Suprapubic skin (tissue), 4 donors: ENCODE data around the gene TNFSF11. TPM values are rescaled to one million over a fixed set of nuclear protein-coding genes. Genes with fewer than 3 reads are reported as not detected.

Source experiments
- DNase-seq, 2 donors: peaks; one replicate each; pipeline ENCODE4 v3.0.0-alpha.2; 2019; ENCODE audit warnings: low spot score in 2 of 2
- H3K27ac ChIP-seq: fragments of 200-600 bp; sonication (generic); one replicate; pipeline ENCODE4 v1.5.1; 2019
- H3K27me3 ChIP-seq: fragments of 200-600 bp; sonication (generic); one replicate; pipeline ENCODE4 v1.5.1; 2019
- H3K36me3 ChIP-seq: fragments of 200-600 bp; sonication (generic); one replicate; pipeline ENCODE4 v1.5.1; 2019
- H3K4me1 ChIP-seq: fragments of 200-600 bp; sonication (generic); one replicate; pipeline ENCODE4 v1.5.1; 2019
- H3K4me3 ChIP-seq: fragments of 200-600 bp; sonication (generic); one replicate; pipeline ENCODE4 v1.5.1; 2019; ENCODE audit warnings: mild to moderate bottlenecking
- H3K9me3 ChIP-seq: fragments of 200-600 bp; sonication (generic); one replicate; pipeline ENCODE4 v1.5.1; 2019
- EP300 ChIP-seq: sonication (generic); formaldehyde crosslinking; IDR thresholded peaks from one replicate; pipeline ENCODE4 v1.6.1; 2017; ENCODE audit warnings: antibody characterized with exemption
- POLR2A ChIP-seq, 2 donors: fragments of 450-650 bp; IDR thresholded peaks; one replicate each; pipeline ENCODE4 v1.6.1; 2017; ENCODE audit warnings: antibody characterized with exemption in 2 of 2, mild to moderate bottlenecking in 2 of 2, moderate library complexity in 2 of 2
- POLR2AphosphoS5 ChIP-seq, 3 donors: sonication (generic); formaldehyde crosslinking; IDR thresholded peaks; one replicate each; pipeline ENCODE4 v1.6.1; 2017; ENCODE audit warnings: antibody characterized with exemption in 3 of 3
- WGBS: methylation state at CpG from one replicate; pipeline ENCODE4 v1.1.5; 2018; 5-methylcytosine and 5-hydroxymethylcytosine counted together
- total RNA-seq, 4 donors: library from RNA; depleted of rRNA; stranded (reverse); fragments of >200 nt; gene quantifications; one replicate each; pipeline ENCODE4 v1.1.0, GENCODE V29; 2016
- TF ChIP-seq, protein P1 (sequence below), 2 donors: fragments of 200-600 bp in 1 of 2; fragments of 450-650 bp in 1 of 2; sonication (generic) in 1 of 2; IDR thresholded peaks; one replicate each; pipeline ENCODE4 v1.5.1; 2016 to 2019; ENCODE audit warnings: antibody characterized with exemption in 2 of 2, mild to moderate bottlenecking in 1 of 2, moderate library complexity in 1 of 2

TNFSF11 gene
- total RNA-seq, 4 donors from 2014 or later: 0.62 TPM; not detected in 3

DNA sequence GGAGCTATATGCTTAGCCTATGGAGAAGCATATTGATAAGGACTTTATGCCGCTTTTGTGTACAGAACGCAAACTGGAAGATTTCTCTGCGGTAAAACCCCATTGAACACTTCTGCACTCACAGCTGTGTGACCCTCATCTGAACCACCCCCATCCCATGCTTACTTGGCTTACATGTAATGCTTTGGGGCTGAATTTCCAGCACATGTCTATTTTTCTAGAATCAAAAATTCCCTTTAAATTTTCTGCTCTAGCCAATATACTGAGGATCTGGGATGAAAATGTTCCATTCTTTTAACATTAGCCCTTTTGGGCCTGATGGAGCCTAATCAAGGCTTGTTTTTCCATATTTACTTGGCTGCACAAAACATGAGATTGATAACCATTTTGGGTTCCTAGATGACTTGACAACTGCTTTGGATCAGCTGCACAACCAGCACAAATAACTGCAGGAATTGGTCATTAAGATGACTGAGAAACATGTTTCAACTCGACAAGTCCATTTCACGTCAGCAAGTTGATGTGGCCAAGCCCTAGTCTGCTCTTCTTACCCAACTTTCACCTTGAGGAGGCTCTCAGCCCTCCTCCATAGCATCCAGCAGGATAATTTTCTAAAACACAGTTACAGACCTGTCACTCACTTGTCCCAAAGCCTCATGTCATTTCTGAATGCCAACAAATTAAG lies 52.4 kb downstream of the TNFSF11 start:
- no peaks in the 10 kb centered on the region for H3K9me3 ChIP-seq
- H3K4me1 ChIP-seq: no peaks in the 10 kb centered on the region
- 85% methylated on average over 5 of the region's 5 CpGs for WGBS
- H3K4me3 ChIP-seq: no peak overlapping the region
- H3K36me3 ChIP-seq: no peaks in the 10 kb centered on the region
- no peak overlapping the region for H3K27ac ChIP-seq
- peaks cover 6% of the 10 kb centered on the region for H3K27me3 ChIP-seq
- no peak for DNase-seq
- TF ChIP-seq POLR2A (IDR thresholded peaks at IDR 0.05): no peak

DNA sequence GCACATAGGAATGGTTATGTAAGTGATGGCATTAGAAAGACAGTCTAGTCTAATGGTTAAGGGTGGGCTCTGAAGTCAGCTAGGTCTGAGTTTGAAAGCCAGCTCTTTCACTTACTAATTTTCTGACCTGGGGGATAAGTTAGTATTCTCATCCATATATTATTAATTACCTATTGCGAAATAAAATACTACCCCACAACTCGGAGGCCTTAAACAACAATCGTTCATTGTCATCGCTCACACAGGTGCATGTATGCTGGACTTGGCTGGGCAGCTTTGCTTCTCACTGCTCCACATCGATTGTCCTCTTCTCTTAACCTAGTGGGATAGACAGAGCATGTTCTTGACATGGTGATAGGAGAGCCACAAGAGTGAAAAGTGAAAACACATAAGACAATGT lies 54.7 kb downstream of the TNFSF11 start:
- 88% methylated on average over 5 of the region's 5 CpGs for WGBS
- H3K4me1 ChIP-seq: no peaks in the 10 kb centered on the region

DNA sequence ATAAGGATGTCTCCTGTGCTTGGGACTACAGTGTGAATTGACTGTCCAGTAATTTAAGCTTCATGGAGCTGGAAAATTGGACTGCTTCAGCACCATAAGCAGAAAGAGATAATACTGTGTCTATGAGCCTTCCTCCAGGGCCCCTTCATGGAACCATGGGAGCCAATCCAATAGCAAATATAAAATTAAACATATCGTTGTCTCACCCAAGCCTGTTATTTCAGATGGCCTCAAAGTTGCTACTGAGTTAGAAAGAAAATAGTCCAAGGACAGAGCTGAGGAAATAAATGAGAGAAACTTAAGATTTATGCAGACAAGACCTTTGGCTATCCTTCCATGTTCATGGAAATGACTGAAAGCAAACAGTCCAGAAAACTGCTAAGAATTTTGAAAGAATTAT lies 57.2 kb downstream of the TNFSF11 start:
- H3K4me3 ChIP-seq: no peak overlapping the region
- no peak overlapping the region for H3K27ac ChIP-seq
- peaks cover 6% of the 10 kb centered on the region for H3K27me3 ChIP-seq
- WGBS: 86% methylated on average over 1 of the region's 1 CpG
- DNase-seq: no peak
- TF ChIP-seq, protein P1, sequence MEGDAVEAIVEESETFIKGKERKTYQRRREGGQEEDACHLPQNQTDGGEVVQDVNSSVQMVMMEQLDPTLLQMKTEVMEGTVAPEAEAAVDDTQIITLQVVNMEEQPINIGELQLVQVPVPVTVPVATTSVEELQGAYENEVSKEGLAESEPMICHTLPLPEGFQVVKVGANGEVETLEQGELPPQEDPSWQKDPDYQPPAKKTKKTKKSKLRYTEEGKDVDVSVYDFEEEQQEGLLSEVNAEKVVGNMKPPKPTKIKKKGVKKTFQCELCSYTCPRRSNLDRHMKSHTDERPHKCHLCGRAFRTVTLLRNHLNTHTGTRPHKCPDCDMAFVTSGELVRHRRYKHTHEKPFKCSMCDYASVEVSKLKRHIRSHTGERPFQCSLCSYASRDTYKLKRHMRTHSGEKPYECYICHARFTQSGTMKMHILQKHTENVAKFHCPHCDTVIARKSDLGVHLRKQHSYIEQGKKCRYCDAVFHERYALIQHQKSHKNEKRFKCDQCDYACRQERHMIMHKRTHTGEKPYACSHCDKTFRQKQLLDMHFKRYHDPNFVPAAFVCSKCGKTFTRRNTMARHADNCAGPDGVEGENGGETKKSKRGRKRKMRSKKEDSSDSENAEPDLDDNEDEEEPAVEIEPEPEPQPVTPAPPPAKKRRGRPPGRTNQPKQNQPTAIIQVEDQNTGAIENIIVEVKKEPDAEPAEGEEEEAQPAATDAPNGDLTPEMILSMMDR (IDR thresholded peaks at IDR 0.05): no peak
- TF ChIP-seq POLR2AphosphoS5 (IDR thresholded peaks at IDR 0.05): no peak
- no peak for TF ChIP-seq EP300
- no peak for TF ChIP-seq POLR2A (IDR thresholded peaks at IDR 0.05)
- no peaks in the 10 kb centered on the region for H3K9me3 ChIP-seq
- no peaks in the 10 kb centered on the region for H3K4me1 ChIP-seq
- H3K36me3 ChIP-seq: no peaks in the 10 kb centered on the region

More for the DNA sequence above, 54.7 kb downstream of the TNFSF11 start:
- Histone ChIP-seq H3K36me3 (no peaks in the 10 kb centered on the region), H3K27me3 (peaks cover 6% of the 10 kb centered on the region), H3K4me3 (no peak overlapping the region), H3K9me3 (no peaks in the 10 kb centered on the region), H3K27ac (no peak overlapping the region)
- no peak for DNase-seq
- TF ChIP-seq EP300: no peak
- TF ChIP-seq POLR2AphosphoS5 (IDR thresholded peaks at IDR 0.05): no peak
- TF ChIP-seq, protein P1 (IDR thresholded peaks at IDR 0.05): no peak
- TF ChIP-seq POLR2A (IDR thresholded peaks at IDR 0.05): no peak

DNA sequence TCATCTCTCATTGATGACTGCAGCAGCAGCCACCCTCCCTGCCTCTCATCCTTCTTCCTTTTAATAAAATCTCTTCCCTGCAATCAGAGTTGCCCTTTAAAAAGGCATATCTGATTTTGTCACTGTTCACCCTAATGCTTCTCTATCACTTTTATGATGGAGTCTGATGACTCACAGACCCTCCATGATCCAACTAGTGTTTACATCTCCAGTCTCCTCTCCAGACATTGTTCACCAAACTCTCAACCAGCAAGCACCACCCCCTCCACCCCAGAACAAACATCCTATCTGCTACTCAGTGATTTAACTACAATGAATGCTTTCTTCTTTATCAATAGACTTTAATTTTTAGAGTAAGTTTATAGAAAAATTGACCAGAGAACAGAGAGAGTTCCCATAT lies 59.5 kb downstream of the TNFSF11 start:
- no peak for TF ChIP-seq POLR2AphosphoS5 (IDR thresholded peaks at IDR 0.05)
- no peak for TF ChIP-seq EP300
- no peak for TF ChIP-seq POLR2A (IDR thresholded peaks at IDR 0.05)
- TF ChIP-seq, protein P1 (IDR thresholded peaks at IDR 0.05): no peak
- no peaks in the 10 kb centered on the region for H3K27me3 ChIP-seq
- H3K4me3 ChIP-seq: no peak overlapping the region
- H3K9me3 ChIP-seq: no peaks in the 10 kb centered on the region
- H3K4me1 ChIP-seq: no peaks in the 10 kb centered on the region
- DNase-seq: no peak
- no peaks in the 10 kb centered on the region for H3K36me3 ChIP-seq
- H3K27ac ChIP-seq: no peak overlapping the region

DNA sequence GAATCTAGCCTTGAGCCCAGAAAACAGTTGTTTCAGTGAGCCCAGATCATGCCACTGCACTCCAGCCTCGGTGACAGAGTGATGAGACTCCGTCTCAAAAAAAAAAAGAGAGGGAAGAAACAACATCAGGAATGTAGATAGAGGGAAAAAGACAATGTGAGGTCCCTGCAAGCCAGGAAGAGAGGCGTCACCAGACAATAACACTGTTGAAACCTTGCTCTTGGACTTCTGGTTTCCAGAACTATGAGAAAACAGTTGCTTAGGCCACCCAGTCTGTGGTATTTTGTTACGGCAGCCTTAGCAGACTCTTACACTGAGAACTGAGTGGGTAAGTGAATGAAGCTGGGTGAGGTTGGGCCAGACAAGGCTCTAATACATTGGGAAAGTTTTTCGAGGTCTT lies 64.1 kb downstream of the TNFSF11 start:
- H3K27ac ChIP-seq: no peak overlapping the region
- no peaks in the 10 kb centered on the region for H3K4me1 ChIP-seq
- TF ChIP-seq POLR2AphosphoS5 (IDR thresholded peaks at IDR 0.05) (no peak), EP300 (no peak), POLR2A (IDR thresholded peaks at IDR 0.05) (no peak)
- TF ChIP-seq, protein P1 (IDR thresholded peaks at IDR 0.05): no peak
- H3K9me3 ChIP-seq: no peaks in the 10 kb centered on the region
- DNase-seq: no peak
- no peak overlapping the region for H3K4me3 ChIP-seq
- 70% methylated on average over 5 of the region's 5 CpGs for WGBS
- H3K36me3 ChIP-seq: no peaks in the 10 kb centered on the region
- H3K27me3 ChIP-seq: no peaks in the 10 kb centered on the region

DNA sequence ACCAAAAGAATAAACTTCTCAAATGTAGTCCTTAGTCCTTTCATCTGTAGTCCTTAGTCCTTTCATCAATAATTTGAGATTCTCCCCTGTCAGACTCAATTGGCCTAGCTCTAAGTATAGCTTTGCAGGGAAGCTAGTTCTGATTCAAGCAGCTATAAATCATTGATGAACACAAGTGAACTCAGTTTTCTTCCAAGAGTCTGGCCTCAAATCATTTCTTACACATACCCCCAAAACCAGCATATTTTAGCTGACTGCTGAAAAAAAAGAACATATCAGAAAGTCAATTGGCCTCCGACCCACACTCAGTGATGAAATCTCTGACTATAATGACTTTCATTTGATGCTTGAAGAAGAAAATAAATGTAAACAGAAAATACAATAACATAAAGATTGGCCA lies 64.9 kb downstream of the TNFSF11 start:
- no peak overlapping the region for H3K27ac ChIP-seq
- TF ChIP-seq POLR2A (IDR thresholded peaks at IDR 0.05) (no peak), POLR2AphosphoS5 (IDR thresholded peaks at IDR 0.05) (no peak), EP300 (no peak)
- TF ChIP-seq, protein P1 (IDR thresholded peaks at IDR 0.05): no peak
- DNase-seq: no peak

More for the DNA sequence above, 64.9 kb downstream of the TNFSF11 start:
- no peaks in the 10 kb centered on the region for H3K27me3 ChIP-seq
- 56% methylated on average over 1 of the region's 1 CpG for WGBS
- no peak overlapping the region for H3K4me3 ChIP-seq
- no peaks in the 10 kb centered on the region for H3K9me3 ChIP-seq
- no peaks in the 10 kb centered on the region for H3K4me1 ChIP-seq
- H3K36me3 ChIP-seq: no peaks in the 10 kb centered on the region
